Pancreas (tissue), 10 donors: ENCODE results near the gene MTCL1. TPM values are rescaled to one million over a fixed set of nuclear protein-coding genes. Genes with fewer than 3 reads are reported as not detected.
A peak's percentile ranks its signal among the peaks of the same experiment; 100 is the strongest.

Experiments used
- ATAC-seq, 4 donors: fragments of 200-7000 bp; cut with Tn5 transposase; one replicate each; pipeline versions ENCODE4 v1.8.0 to v1.9.1; 2020; ENCODE audit warnings: mild to moderate bottlenecking in 4 of 4, moderate library complexity in 4 of 4
- DNase-seq, 6 donors: peaks; one replicate each; pipeline ENCODE4 v3.0.0-alpha.2; 2020
- FAIRE-seq: peaks from 2 replicates; lab custom pipeline; 2012; peaks lifted over from hg19 to GRCh38; lab: Jason Lieb, UNC
- H3K27ac ChIP-seq, 4 donors: fragments of 200-600 bp; sonication (generic); 1 replicate in 3 of 4; 2 replicates in 1 of 4; pipeline versions ENCODE4 v1.5.0 to v1.8.0; 2020
- H3K27me3 ChIP-seq, 4 donors: fragments of 200-600 bp; one replicate each; pipeline ENCODE4 v1.8.0; 2021
- H3K36me3 ChIP-seq, 3 donors: fragments of 200-600 bp; sonication (generic) in 1 of 3; one replicate each; pipeline versions ENCODE4 v1.5.0 to v1.8.0; 2020 to 2021
- H3K4me1 ChIP-seq, 3 donors: fragments of 200-600 bp; one replicate each; pipeline ENCODE4 v1.8.0; 2021
- H3K4me3 ChIP-seq, 4 donors: fragments of 200-600 bp; sonication (generic) in 2 of 4; one replicate each; pipeline versions ENCODE4 v1.5.0 to v1.8.0; 2020 to 2021
- H3K9me3 ChIP-seq, 4 donors: fragments of 200-600 bp; one replicate each; pipeline ENCODE4 v1.8.0; 2021
- WGBS, 2 donors: extraction: QIAGEN DNeasy Blood & Tissue Kit; methylation state at CpG; one replicate each; pipeline ENCODE4 v1.1.7; 2013; 5-methylcytosine and 5-hydroxymethylcytosine counted together
- intact Hi-C, 3 donors: fragments of 100-400 bp; cut with DNase I; formaldehyde crosslinking; loops; one replicate each; pipeline versions ENCODE4 v1.11.1 to v1.14.2; 2022
- polyA plus RNA-seq, 2 donors: library from polyadenylated mRNA; stranded (reverse); fragments of 200-250 nt; gene quantifications; one replicate each; pipeline ENCODE4 v1.2.3, GENCODE V29; 2013
- total RNA-seq, 6 donors: library from RNA; stranded (reverse); fragmentation: NEBNext Ultra II Directional in 4 of 6; extraction: Animal tissue kit (Norgen Biotek cat#: 25700) in 4 of 6; gene quantifications; one replicate each; pipeline versions ENCODE4 v1.2.1 to v1.2.4, GENCODE V29; 2021 to 2023
- TF ChIP-seq, protein P1 (sequence below), 4 donors: fragments of 200-600 bp; sonication (generic) in 3 of 4; IDR thresholded peaks; one replicate each; pipeline versions ENCODE4 v1.5.0 to v1.8.0; 2021; ENCODE audit warnings: antibody characterized with exemption in 4 of 4
- donor health status: healthy with polysubstance abuse.
- donor health status: DM: no; HTN: no; CAD: no; lungs with moderate emphysema.
- donor health status: DM: no; HTN: no; CAD: no.
- donor health status: control.
- donor health status: control.
- donor health status: Bipolar disorder and iron deficiency.
- donor health status: DM: yes; HTN: yes; CAD: no.
- donor health status: DM: no; HTN: no; CAD: no.
- donor health status: DM: no; HTN: no; CAD: no.
- donor health status: DM: yes; HTN: yes; CAD: no.

Gene MTCL1
- total and polyA plus RNA-seq, 8 donors, result 9.2 to 18.4 (median 12.9) TPM

DNA sequence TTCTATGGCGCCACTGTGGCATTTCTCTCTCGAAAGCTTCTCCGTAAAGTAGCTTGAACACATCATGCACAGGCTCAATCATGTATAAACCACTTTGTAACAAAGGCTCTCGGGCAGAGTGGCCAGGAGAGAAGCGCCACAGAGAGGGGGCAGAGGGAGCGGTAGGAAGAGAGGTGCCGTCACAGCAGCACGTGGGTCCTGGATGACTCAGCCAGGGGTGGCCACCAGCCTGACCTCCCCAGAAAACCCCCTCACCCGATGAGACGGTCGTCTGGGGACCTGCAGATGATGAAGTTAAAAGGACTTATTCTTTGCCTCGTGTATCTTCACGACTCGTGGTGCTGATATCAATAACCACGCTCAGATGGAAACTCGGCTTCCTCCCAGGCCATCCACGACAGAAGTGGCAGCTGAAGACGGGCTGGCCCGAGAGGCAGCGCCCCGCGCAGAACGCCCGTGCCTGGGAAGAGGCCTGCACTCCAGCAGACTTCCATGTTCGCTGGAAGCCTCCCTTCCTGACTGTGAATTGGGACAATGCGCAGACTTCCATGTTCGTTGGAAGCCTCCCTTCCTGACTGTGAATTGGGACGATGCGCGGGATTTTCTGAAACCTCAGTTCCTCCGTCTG, 46.4 kb upstream of the MTCL1 start:
- no peaks in the 10 kb centered on the region for H3K27me3 ChIP-seq
- FAIRE-seq (no peak), DNase-seq (no peak), ATAC-seq (no peak)
- H3K36me3 ChIP-seq, result no peaks in the 10 kb centered on the region
- H3K4me1 ChIP-seq, result no peaks in the 10 kb centered on the region
- intact Hi-C loops, result loop anchor here in 1 of 3 donors (10.0 kb wide), 1 partner anchor 326 kb away; no protein-coding TSS in a partner anchor
- H3K4me3 ChIP-seq, result no peak overlapping the region
- H3K9me3 ChIP-seq, result no peaks in the 10 kb centered on the region
- H3K27ac ChIP-seq, result no peak overlapping the region
- WGBS, 2 donors, result 88 to 93% methylated on average over 31 of the region's 31 CpGs
- TF ChIP-seq, protein P1, sequence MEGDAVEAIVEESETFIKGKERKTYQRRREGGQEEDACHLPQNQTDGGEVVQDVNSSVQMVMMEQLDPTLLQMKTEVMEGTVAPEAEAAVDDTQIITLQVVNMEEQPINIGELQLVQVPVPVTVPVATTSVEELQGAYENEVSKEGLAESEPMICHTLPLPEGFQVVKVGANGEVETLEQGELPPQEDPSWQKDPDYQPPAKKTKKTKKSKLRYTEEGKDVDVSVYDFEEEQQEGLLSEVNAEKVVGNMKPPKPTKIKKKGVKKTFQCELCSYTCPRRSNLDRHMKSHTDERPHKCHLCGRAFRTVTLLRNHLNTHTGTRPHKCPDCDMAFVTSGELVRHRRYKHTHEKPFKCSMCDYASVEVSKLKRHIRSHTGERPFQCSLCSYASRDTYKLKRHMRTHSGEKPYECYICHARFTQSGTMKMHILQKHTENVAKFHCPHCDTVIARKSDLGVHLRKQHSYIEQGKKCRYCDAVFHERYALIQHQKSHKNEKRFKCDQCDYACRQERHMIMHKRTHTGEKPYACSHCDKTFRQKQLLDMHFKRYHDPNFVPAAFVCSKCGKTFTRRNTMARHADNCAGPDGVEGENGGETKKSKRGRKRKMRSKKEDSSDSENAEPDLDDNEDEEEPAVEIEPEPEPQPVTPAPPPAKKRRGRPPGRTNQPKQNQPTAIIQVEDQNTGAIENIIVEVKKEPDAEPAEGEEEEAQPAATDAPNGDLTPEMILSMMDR (IDR thresholded peaks at IDR 0.05), result no peak

- DNase-seq (no peak), FAIRE-seq (no peak), ATAC-seq (no peak)
- no peak overlapping the region for H3K4me3 ChIP-seq
- TF ChIP-seq, protein P1 (IDR thresholded peaks at IDR 0.05), result no peak
- H3K9me3 ChIP-seq, result no peaks in the 10 kb centered on the region
- WGBS, 2 donors, result 91 to 94% methylated on average over 36 of the region's 36 CpGs
- no peaks in the 10 kb centered on the region for H3K27me3 ChIP-seq
- H3K36me3 ChIP-seq, result no peaks in the 10 kb centered on the region
- intact Hi-C loops, result loop anchor here in 1 of 3 donors (10.0 kb wide), 1 partner anchor 325 kb away; no protein-coding TSS in a partner anchor
- no peak overlapping the region for H3K27ac ChIP-seq
- H3K4me1 ChIP-seq, result no peaks in the 10 kb centered on the region
Observed at GRCh38 chr18:8659609-8660242, 45.6 kb upstream of the MTCL1 start.

GRCh38 chr18:8660316-8660715, 45.0 kb upstream of the MTCL1 start:
- intact Hi-C loops, result no loop called here
- H3K9me3 ChIP-seq, result no peaks in the 10 kb centered on the region
- no peaks in the 10 kb centered on the region for H3K27me3 ChIP-seq
- no peaks in the 10 kb centered on the region for H3K4me1 ChIP-seq
- H3K4me3 ChIP-seq, result no peak overlapping the region
- H3K27ac ChIP-seq, result no peak overlapping the region
- FAIRE-seq, result no peak
- DNase-seq, result no peak
- WGBS, 2 donors, result 75 to 83% methylated on average over 5 of the region's 5 CpGs
- no peak for ATAC-seq
- TF ChIP-seq, protein P1 (IDR thresholded peaks at IDR 0.05), result no peak
- no peaks in the 10 kb centered on the region for H3K36me3 ChIP-seq

DNA sequence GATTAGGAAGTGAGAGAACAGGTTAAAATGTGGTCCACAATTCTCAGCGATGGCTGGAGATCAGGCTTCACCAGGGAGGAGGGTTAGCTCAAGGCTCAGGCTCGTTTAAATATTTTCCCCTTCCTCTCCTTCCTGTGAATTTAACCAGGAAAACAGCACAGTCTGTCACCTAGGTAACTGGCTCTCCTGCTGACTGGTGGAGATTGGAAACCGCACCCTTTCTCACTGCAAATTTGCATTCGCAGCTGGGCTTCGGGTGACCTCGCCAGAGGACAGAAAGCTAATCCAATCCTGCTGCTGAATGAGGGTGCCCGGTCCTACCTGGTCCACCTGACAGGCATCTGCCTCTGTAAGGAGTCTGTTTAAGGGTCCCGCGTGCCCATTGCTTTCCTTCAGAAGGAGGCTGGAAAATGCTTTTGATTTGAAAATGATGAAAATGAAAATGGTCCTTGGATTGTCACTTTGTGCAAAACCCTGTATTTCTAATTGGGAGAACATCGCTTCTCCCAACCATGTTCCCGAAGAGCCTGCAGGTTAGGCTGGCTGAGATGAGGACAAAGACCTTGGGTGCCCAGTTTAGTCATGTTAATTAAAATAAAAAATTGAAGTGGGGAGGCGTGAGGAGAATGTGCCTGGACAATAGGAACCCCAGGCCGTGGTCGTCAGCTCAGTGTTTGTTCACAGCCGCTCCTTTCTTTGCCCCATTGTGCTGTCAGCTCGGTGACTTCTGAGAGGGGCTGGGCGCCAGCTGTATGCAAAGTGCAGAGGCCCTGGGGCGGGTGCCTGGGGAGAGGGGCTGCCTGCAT, 43.4 kb upstream of the MTCL1 start:
- 46 to 47% methylated on average over 18 of the region's 18 CpGs for WGBS, 2 donors
- no peaks in the 10 kb centered on the region for H3K4me1 ChIP-seq
- FAIRE-seq (no peak), DNase-seq (peak in 2 of 6 donors; percentile 19 to 27), ATAC-seq (peak; percentile 50 to 87 (median 80))
- no peak overlapping the region for H3K27ac ChIP-seq
- no peaks in the 10 kb centered on the region for H3K36me3 ChIP-seq
- no peaks in the 10 kb centered on the region for H3K9me3 ChIP-seq
- TF ChIP-seq, protein P1 (IDR thresholded peaks at IDR 0.05), result no peak
- intact Hi-C loops, result no loop called here
- H3K4me3 ChIP-seq, result no peak overlapping the region
- no peaks in the 10 kb centered on the region for H3K27me3 ChIP-seq
